Measurements from ENCODE around the gene C9orf153. TPM values are rescaled to one million over a fixed set of nuclear protein-coding genes. Genes with fewer than 3 reads are reported as not detected.

Gene C9orf153
- total RNA-seq, 1 donor = 0.45 TPM

DNA sequence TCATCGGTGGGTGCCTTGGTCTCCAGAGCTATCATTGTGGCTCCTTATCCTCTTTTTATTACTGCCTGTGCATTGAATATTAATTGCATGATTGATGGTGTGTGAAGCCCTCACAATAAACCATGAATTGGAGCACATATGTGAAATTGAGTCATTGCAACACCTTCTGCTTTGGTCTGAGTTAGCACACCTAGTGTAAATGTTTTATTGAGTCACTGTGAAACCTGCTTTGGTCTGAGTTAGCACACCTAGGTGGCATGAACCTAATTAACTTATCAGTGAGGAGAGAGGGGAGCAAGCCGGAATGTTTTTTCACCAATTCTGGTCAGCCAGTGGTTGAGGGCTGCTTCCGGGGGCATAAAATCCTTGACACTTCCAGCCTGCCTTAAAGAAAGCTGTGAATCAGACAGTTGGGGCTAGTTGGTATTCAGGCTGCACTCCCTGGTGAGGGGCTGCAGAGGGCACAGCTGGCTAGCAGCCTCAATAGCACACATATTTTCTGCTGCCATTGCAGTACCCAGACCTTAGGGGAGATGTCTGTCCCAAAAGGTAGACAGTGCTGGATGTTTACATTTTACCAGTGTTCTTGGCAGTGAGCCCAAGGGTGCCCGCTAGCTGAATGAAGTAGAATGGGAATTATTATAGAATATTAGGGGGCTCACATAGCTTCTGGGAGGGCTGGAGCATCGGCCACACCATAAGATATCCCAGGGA lies 83.6 kb downstream of the C9orf153 start:
- no peak overlapping the region for H3K4me3 ChIP-seq (ENCODE audit: low read depth, low read length)
- DNase-seq (ENCODE audit: low read depth) = no peak
- TF ChIP-seq, protein P1, sequence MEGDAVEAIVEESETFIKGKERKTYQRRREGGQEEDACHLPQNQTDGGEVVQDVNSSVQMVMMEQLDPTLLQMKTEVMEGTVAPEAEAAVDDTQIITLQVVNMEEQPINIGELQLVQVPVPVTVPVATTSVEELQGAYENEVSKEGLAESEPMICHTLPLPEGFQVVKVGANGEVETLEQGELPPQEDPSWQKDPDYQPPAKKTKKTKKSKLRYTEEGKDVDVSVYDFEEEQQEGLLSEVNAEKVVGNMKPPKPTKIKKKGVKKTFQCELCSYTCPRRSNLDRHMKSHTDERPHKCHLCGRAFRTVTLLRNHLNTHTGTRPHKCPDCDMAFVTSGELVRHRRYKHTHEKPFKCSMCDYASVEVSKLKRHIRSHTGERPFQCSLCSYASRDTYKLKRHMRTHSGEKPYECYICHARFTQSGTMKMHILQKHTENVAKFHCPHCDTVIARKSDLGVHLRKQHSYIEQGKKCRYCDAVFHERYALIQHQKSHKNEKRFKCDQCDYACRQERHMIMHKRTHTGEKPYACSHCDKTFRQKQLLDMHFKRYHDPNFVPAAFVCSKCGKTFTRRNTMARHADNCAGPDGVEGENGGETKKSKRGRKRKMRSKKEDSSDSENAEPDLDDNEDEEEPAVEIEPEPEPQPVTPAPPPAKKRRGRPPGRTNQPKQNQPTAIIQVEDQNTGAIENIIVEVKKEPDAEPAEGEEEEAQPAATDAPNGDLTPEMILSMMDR (IDR thresholded peaks at IDR 0.05; ENCODE audit: insufficient read depth, low read length) = no peak

DNA sequence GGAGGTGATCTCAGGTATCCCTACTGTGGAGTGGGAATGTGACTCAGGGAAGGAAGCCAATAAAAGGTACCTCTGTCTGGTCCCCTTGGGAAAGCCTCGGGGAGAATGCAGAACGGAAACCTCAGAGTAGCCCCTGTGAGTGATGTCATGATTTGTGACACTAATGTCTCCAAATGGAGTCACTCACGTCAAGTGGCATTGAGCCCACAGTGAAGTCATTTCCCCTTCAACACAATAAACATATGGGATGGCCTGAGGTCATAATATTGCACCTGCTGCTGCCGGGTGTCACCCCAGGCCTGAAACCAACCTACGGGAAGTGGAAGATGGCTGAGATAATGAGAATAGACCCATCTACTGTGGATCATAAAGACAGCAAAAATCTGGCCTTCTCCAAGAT lies 84.2 kb downstream of the C9orf153 start:
- TF ChIP-seq, protein P1 (IDR thresholded peaks at IDR 0.05; ENCODE audit: insufficient read depth, low read length) = no peak
- no peak overlapping the region for H3K4me3 ChIP-seq (ENCODE audit: low read depth, low read length)
- no peak for DNase-seq (ENCODE audit: low read depth)

Small RNAs within 50 kb of the gene (small RNA-seq; reads per million reads assigned to genes)
- gene AL137849.1 = not detected
- not detected for gene RN7SKP264

Other genes with a start within 250 kb of the C9orf153 start
- gene GOLM1, start 160.1 kb downstream of the C9orf153 start, total RNA-seq (ENCODE audit: low replicate concordance) = 53.5 and 72.0 TPM in 2 replicates
- gene ISCA1, start 22.9 kb upstream of the C9orf153 start, total RNA-seq (ENCODE audit: low replicate concordance) = 18.0 and 46.5 TPM in 2 replicates
- 44.2 and 116 TPM in 2 replicates for gene TUT7, start 94.8 kb upstream of the C9orf153 start, total RNA-seq (ENCODE audit: low replicate concordance)